NCI-H2081 treated with DMSO at 0.1 percent for 48 hours (cell line): ENCODE results near the gene TP53BP2.
"Not testable (repeated sequence)": the region's sequence is repeated elsewhere in the genome, so short reads cannot be mapped to it uniquely, and the experiment has no call there.

Experiments
- DNase-seq: peaks from one replicate; lab custom pipeline; 2025; lab: John Stamatoyannopoulos, UW

TP53BP2 gene

DNA sequence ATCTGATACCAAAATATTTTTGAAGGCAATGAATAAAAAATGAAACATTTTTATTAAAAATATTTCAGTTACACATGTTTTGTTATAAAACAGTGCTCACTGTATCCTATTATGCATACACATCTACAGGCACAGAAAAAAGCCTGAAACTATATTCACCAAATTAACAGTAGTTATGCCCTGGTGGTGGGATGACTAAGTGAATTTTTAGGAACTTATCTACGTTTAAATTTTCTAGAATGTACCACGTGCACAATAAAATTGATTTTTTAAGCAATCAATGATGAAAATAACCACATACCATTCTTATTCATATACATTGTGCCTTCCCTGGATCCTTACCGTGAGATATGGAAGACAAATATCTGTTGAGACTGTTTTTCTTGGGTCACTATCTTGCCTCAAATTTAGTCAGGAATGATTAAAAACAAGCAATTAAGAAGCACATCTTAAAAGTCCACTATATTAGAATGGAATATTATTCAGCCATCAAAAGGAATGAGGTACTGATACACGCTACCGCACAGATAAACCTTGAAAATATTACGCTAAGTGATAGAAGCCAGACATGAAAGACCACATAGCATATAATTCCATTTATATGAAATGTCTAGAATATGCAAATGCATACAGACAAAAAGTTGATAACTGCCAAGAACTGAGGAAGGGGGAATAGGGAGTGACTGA, 17.4 kb downstream of the TP53BP2 start:
- DNase-seq: no peak

GRCh38 chr1:223827193-223827663, 18.5 kb downstream of the TP53BP2 start:
- DNase-seq: no peak

DNA sequence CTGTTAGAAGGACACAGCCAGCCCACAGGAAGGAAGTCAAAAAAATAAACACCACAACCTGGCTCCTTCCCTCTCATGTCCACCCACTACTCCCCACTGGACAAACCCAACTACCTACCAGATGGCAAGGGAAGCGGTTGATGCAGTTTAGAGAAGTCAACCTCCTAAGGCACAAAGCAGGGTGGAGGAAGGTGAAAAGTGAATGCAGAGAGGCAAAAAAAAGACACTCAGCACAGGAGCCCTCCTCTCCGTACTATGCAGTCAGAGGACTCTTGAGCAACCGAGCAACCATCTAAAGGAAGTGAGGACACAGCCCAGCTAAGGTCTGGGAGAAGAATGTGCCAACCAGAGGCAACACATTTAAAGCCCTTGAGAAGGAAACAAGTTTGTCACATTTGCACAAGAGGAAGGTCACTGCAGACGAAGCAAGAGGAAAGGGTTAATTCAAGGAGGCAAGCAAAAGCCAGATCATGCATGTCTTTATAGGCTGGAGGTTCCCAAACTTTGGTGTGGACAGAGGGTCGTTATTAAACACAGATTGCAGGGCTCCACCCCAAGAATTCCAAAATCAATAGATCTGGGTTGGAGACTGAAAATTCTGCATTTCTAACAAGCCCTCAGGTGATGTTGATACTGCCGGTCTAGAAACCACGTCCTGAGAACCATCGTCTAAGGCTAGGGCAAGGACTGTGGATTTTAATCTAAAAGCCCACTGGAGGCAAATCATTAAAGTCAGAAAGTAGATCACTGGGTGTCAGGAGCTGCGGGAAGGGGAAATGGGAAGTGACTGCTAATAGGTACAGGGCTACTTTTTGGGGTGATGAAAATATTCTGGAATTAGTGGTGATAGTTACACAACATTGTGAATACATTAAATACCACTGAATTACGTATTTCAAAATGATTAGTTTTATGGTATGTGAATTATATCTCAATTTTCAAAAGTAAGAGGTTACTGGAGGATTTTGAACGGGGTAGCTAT, 19.7 kb downstream of the TP53BP2 start:
- DNase-seq: no peak

- no peak for DNase-seq
Measured at GRCh38 chr1:223824712-223825111, 21.0 kb downstream of the TP53BP2 start.

- DNase-seq: no peak
Measured at GRCh38 chr1:223824287-223824686, 21.5 kb downstream of the TP53BP2 start.

DNA sequence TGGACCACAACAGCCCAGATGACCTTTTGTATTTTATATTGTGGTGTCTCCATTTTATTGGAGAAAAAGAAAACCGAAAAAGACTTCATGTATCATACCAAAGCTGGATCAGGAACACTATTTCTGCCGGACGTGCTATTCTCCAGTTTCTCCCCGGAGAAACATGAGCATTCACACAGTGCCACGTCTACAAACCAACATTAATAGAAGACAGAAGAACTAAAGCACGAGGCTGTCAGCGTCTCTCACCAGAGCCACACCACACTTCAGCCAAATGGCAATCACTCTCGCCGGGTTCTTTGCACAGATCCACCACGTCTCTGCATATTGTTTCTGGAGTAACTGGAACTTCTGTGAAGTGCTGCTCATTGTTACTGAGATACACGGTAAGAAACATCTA, 24.8 kb downstream of the TP53BP2 start:
- DNase-seq: no peak

DNA sequence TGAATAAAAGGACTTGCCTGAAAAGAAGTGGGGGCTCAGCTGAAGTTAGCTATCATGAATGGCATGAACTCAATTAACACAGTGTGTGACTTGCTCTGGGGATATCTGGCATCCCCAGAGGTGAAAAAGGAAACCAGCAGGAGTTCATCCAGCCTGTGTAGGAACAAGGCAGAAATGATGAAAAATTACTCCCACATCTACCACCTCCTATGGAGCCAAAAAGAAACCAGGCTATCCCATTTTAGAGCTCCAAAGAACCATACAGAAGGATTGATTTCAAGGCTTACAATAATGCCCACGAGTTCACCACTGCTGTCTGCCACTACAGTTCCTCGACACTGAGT, 25.3 kb downstream of the TP53BP2 start:
- DNase-seq: no peak

- DNase-seq: no peak
Measured at GRCh38 chr1:223819730-223820514, 25.8 kb downstream of the TP53BP2 start.

- DNase-seq: not testable (repeated sequence)
Measured at GRCh38 chr1:223817265-223817664, 28.5 kb downstream of the TP53BP2 start.

DNA sequence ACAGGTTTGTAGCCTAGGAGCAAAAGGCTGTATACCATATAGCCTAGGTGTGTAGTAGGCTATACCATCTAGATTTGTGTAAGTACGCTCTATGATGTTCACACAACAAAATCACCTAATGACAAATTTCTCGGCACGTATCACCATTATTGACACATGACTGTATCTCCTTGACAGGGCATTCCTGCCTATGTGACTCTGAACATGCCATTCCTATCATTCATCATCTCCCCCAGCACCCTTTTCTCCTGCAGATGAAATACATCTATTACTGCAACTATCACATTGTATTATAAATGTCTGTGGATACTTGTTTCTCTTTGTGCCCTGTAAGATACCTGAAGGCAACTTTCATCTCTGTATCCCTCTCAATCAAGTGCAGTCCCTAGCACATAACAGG, 29.9 kb downstream of the TP53BP2 start:
- no peak for DNase-seq

- no peak for DNase-seq
Measured at GRCh38 chr1:223815020-223815853, 30.5 kb downstream of the TP53BP2 start.

DNA sequence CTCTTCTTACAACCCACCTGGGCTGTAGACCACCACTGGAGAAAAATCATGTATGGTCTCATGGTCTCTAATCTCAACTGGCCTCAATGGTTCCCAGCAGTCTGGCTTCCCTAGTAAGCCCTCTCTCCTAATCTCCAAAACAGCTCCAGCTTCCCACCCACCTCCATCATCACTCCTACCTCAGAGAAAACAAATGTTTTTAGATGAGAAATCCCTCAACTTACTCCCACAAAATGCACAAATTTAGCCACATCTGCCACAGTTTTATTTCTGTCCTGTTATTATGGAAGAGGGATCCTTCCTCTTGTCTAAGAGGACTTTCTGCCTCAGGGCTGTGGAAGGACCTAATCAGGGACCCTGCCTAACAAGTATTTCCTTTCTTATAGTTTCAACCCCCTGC, 32.1 kb downstream of the TP53BP2 start:
- no peak for DNase-seq

- no peak for DNase-seq
Measured at GRCh38 chr1:223811634-223812101, 34.1 kb downstream of the TP53BP2 start.

DNA sequence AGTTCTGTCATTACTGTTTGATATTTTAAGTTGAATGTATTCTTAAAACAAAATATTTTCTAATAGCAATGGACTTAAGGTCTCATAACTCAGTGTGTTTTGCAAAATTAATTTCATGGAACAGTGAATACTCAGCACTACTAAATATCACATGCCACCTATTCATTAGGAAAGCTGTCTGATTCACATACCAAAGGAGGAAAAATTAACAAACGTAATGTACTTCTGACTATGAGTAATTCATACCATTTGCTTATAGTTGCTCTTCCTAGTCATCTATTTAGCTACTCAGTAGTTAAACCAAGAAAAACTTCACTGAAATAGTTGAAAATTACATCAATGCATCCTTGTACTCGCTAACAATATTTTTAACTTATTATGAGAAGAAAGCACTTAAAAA, 35.2 kb downstream of the TP53BP2 start:
- no peak for DNase-seq

GRCh38 chr1:223809905-223810304, 35.8 kb downstream of the TP53BP2 start:
- DNase-seq: not testable (repeated sequence)

GRCh38 chr1:223803211-223803610, 42.5 kb downstream of the TP53BP2 start:
- no peak for DNase-seq

GRCh38 chr1:223802602-223803001, 43.1 kb downstream of the TP53BP2 start:
- DNase-seq: no peak

- no peak for DNase-seq
Measured at GRCh38 chr1:223802032-223802431, 43.7 kb downstream of the TP53BP2 start.

DNA sequence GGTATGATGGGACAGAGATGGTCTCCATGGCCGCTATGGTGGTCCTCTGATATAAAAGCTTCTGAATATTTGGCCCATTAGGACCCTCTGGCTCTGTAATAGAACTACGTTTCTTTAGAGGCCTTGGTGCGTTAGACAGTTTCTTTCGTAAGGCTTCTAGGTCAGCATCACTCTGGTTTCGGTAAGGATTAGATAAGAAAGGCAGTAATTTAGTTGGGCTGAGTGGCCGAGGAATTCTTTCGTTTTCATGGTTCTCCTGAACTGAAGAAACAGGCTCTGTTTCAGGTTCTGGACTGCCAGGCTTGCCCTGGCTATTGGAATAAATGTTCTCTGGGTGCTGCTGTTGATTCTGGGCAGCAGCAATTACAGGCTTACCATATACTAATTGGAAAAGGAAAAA, 49.5 kb downstream of the TP53BP2 start:
- DNase-seq: no peak

GRCh38 chr1:223794136-223794880, 51.4 kb downstream of the TP53BP2 start:
- no peak for DNase-seq

GRCh38 chr1:223793716-223794115, 52.0 kb downstream of the TP53BP2 start:
- no peak for DNase-seq
